Thyroid gland (tissue), 4 donors: Measurements from ENCODE around the gene MRPL41.

Source experiments
- POLR2A ChIP-seq, 2 donors: fragments of 450-650 bp; IDR thresholded peaks; one replicate each; pipeline ENCODE4 v1.6.1; 2017; ENCODE audit warnings: antibody characterized with exemption in 2 of 2, mild to moderate bottlenecking in 2 of 2, moderate library complexity in 1 of 2
- TF ChIP-seq, protein P1 (sequence below), 6 experiments: fragments of 200-600 bp in 3 of 6; fragments of 450-650 bp in 3 of 6; sonication (generic) in 3 of 6; IDR thresholded peaks; one replicate each; pipeline ENCODE4 v1.5.1; 2016 to 2019; ENCODE audit warnings: antibody characterized with exemption in 6 of 6, mild to moderate bottlenecking in 2 of 6, inconsistent platforms in 1 of 6, moderate library complexity in 1 of 6

DNA sequence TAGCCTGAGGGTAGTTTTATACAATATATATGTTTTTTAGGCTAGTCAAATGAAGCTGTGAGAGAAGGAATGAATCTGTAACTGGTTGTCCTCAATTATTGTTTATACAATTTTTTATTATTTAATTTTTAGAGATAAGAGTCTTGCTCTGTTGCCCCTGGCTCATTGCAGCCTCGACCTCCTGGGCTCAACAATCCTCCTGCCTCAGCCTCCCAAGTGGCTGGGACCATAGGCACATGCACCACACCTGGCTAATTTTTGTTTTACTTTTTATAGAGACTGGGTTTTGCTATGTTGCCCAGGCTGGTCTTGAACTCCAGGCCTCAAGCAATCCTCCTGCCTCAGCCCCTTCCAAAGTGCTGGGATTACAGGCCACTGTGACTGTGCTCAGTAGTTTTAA lies 2.7 kb downstream of the MRPL41 start:
- TF ChIP-seq POLR2A (IDR thresholded peaks at IDR 0.05), result no peak
- TF ChIP-seq, protein P1, sequence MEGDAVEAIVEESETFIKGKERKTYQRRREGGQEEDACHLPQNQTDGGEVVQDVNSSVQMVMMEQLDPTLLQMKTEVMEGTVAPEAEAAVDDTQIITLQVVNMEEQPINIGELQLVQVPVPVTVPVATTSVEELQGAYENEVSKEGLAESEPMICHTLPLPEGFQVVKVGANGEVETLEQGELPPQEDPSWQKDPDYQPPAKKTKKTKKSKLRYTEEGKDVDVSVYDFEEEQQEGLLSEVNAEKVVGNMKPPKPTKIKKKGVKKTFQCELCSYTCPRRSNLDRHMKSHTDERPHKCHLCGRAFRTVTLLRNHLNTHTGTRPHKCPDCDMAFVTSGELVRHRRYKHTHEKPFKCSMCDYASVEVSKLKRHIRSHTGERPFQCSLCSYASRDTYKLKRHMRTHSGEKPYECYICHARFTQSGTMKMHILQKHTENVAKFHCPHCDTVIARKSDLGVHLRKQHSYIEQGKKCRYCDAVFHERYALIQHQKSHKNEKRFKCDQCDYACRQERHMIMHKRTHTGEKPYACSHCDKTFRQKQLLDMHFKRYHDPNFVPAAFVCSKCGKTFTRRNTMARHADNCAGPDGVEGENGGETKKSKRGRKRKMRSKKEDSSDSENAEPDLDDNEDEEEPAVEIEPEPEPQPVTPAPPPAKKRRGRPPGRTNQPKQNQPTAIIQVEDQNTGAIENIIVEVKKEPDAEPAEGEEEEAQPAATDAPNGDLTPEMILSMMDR (IDR thresholded peaks at IDR 0.05), result no peak
